Neural crest cell (in vitro differentiated cells): Measurements from ENCODE around the gene L3MBTL4. TPM values are rescaled to one million over a fixed set of nuclear protein-coding genes. Genes with fewer than 3 reads are reported as not detected.

Source experiments
- DNase-seq: peaks from one replicate; pipeline ENCODE4 v3.0.0; 2021; ENCODE audit warnings: low read depth, mixed read lengths, low spot score
- H3K27ac Mint-ChIP-seq: one replicate; pipeline ENCODE4 v1.8.0; 2021; ENCODE audit warnings: mild to moderate bottlenecking, mixed read lengths; ENCODE audit not compliant: unreplicated experiment
- H3K27me3 Mint-ChIP-seq: 2 replicates; pipeline ENCODE4 v1.8.0; 2021; ENCODE audit warnings: low read depth, mild to moderate bottlenecking, mixed read lengths
- H3K36me3 Mint-ChIP-seq: 2 replicates; pipeline ENCODE4 v1.8.0; 2021; ENCODE audit warnings: low read depth, mild to moderate bottlenecking, mixed read lengths
- H3K4me1 Mint-ChIP-seq: 2 replicates; pipeline ENCODE4 v1.8.0; 2021; ENCODE audit warnings: mixed read lengths
- H3K4me3 Mint-ChIP-seq: one replicate; pipeline ENCODE4 v1.8.0; 2021; ENCODE audit warnings: mild to moderate bottlenecking, mixed read lengths
- H3K9me3 Mint-ChIP-seq: 2 replicates; pipeline ENCODE4 v1.8.0; 2021; ENCODE audit warnings: mixed read lengths
- total RNA-seq: library from RNA; stranded (reverse); gene quantifications from 2 replicates; pipeline ENCODE4 v1.2.1, GENCODE V29; 2021
- TF ChIP-seq, protein P1 (sequence below): fragments of 200-600 bp; sonication (generic); conservative IDR thresholded peaks from 2 replicates; pipeline ENCODE4 v1.5.0; 2021; ENCODE audit warnings: antibody characterized with exemption, mild to moderate bottlenecking

The L3MBTL4 gene
- total RNA-seq, 1 donor from 2014 or later, result 0.65 TPM

DNA sequence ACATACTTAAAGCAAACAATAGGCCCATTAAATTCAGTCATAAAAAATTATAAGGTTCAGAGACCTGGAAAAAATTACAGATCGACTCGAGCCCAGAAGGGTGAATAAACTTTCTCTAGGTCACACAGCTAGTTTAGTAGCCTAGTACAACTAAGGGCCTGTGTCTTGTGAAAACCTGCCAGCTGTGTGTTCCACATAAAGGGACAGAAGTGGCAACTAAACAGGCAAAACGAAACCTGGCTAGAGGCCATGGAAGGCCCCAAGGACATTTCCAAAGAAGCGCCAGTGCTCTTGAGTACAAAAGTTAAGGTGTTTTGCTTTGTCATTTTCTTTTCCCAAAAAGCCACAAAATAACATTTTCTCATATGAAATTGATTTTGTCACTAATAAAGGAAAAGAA, 164.9 kb downstream of the L3MBTL4 start:
- H3K9me3 Mint-ChIP-seq, result no peaks in the 10 kb centered on the region
- no peak for DNase-seq
- H3K36me3 Mint-ChIP-seq, result no peaks in the 10 kb centered on the region
- TF ChIP-seq, protein P1, sequence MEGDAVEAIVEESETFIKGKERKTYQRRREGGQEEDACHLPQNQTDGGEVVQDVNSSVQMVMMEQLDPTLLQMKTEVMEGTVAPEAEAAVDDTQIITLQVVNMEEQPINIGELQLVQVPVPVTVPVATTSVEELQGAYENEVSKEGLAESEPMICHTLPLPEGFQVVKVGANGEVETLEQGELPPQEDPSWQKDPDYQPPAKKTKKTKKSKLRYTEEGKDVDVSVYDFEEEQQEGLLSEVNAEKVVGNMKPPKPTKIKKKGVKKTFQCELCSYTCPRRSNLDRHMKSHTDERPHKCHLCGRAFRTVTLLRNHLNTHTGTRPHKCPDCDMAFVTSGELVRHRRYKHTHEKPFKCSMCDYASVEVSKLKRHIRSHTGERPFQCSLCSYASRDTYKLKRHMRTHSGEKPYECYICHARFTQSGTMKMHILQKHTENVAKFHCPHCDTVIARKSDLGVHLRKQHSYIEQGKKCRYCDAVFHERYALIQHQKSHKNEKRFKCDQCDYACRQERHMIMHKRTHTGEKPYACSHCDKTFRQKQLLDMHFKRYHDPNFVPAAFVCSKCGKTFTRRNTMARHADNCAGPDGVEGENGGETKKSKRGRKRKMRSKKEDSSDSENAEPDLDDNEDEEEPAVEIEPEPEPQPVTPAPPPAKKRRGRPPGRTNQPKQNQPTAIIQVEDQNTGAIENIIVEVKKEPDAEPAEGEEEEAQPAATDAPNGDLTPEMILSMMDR, result no peak
- no peak overlapping the region for H3K4me3 Mint-ChIP-seq
- H3K4me1 Mint-ChIP-seq, result peaks cover 4% of the 10 kb centered on the region
- no peak overlapping the region for H3K27ac Mint-ChIP-seq
- H3K27me3 Mint-ChIP-seq, result no peaks in the 10 kb centered on the region

DNA sequence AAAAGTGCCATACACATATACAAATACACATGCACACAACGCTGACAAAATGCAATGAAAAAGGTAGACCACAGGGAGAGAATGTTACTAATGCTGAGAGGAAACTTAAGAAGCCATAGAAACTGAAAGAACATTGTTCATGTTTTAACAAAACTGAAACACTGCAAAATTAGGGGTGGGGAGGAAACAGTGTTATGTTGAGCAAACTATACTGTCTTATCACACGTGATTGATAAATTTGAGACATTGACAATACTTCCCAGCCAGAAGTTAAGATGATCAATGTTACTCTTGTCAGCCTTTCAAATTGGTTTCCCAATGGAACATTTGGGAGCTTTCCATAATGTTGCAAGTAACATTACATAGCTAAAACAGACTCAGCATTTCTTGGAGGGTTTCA, 165.5 kb downstream of the L3MBTL4 start:
- Mint-ChIP-seq H3K4me3 (no peak overlapping the region), H3K27me3 (no peaks in the 10 kb centered on the region), H3K36me3 (no peaks in the 10 kb centered on the region), H3K27ac (no peak overlapping the region), H3K4me1 (no peaks in the 10 kb centered on the region), H3K9me3 (no peaks in the 10 kb centered on the region)
- DNase-seq, result no peak
- TF ChIP-seq, protein P1, result no peak

DNA sequence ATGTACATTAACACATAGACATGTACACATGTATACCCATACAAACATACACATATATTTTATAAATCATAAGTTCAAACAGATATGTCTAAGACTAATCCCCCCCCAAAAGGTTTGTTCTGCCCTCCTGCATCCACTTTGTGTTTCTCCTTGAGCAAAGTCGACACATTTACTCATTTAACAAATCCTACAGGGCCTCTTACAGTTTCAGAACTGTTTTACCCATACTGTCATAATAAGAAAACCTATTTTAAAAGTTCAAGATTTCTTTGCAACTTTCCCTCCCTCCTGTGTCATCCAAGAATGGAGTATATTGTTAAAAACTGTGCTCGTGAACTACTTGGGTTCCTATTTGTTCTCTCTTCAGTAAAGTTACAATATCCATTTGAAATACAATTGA, 166.7 kb downstream of the L3MBTL4 start:
- no peak overlapping the region for H3K27ac Mint-ChIP-seq
- no peaks in the 10 kb centered on the region for H3K4me1 Mint-ChIP-seq
- H3K9me3 Mint-ChIP-seq, result no peaks in the 10 kb centered on the region
- TF ChIP-seq, protein P1, result no peak
- no peaks in the 10 kb centered on the region for H3K27me3 Mint-ChIP-seq
- H3K4me3 Mint-ChIP-seq, result no peak overlapping the region
- DNase-seq, result no peak
- H3K36me3 Mint-ChIP-seq, result no peaks in the 10 kb centered on the region

DNA sequence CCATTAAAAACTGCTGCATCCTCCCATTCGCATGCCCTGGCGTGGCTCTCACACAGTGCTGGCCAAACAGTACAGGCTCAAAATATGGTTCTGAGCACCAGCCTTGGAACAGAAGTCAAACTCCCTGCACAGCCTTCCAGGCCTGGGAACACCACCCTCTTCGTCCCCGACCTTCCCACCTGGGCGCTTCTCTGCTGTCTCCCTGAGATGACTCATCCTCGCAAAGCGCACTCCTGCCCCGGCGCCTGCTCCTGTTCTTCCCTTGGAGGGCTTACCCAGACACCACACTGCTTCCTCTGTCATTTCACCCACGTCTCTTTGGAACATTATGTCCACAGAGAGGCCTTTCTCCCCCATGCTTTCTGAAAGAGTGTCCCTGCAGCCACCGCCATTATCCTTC, 172.7 kb downstream of the L3MBTL4 start:
- DNase-seq, result no peak
- H3K27me3 Mint-ChIP-seq, result no peaks in the 10 kb centered on the region
- H3K4me3 Mint-ChIP-seq, result no peak overlapping the region
- peaks cover 3% of the 10 kb centered on the region for H3K9me3 Mint-ChIP-seq
- H3K27ac Mint-ChIP-seq, result no peak overlapping the region
- TF ChIP-seq, protein P1, result no peak
- H3K36me3 Mint-ChIP-seq, result no peaks in the 10 kb centered on the region
- H3K4me1 Mint-ChIP-seq, result peaks cover 4% of the 10 kb centered on the region

DNA sequence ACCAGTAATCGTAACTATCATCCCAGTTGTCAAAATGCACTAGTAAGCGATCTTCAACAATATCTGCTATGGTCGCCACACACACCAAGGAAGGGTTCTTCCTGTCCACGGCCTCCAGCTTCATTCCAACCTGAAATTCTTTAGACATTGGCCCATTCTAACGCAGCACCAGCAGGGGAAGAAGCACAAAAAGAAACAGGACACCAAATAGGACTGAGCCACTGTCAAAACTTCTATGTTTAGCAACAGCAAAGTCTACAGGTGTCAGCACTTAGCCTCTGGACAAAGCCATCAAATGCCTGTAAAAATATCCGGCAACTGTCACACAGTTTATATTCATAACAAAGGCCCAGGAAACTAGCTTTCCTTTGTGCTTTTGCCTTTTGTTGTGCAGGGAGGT, 175.0 kb downstream of the L3MBTL4 start:
- TF ChIP-seq, protein P1, result no peak
- no peak overlapping the region for H3K27ac Mint-ChIP-seq
- DNase-seq, result no peak
- H3K4me1 Mint-ChIP-seq, result peaks cover 4% of the 10 kb centered on the region
- peaks cover 5% of the 10 kb centered on the region for H3K9me3 Mint-ChIP-seq
- H3K36me3 Mint-ChIP-seq, result no peaks in the 10 kb centered on the region
- no peaks in the 10 kb centered on the region for H3K27me3 Mint-ChIP-seq
- H3K4me3 Mint-ChIP-seq, result no peak overlapping the region

DNA sequence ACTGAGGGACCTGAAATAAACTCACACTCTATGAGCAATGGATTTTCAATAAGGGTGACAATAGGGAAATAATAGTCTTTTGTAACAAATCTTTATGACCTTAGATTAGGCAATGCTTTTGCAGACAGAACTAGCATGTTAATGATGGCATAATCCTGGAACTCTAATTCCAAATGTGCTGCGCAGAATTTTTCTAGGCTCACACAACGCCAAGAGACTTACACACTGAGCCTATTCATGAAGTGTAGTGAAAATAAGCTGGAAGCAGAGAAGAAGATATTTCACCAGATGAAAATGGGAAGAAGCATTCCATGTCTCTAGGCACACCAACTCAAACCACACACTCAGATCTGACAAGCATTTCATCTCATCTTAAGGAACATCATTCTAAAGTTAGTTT, 178.5 kb downstream of the L3MBTL4 start:
- H3K36me3 Mint-ChIP-seq, result peaks cover 2% of the 10 kb centered on the region
- TF ChIP-seq, protein P1, result no peak
- no peaks in the 10 kb centered on the region for H3K27me3 Mint-ChIP-seq
- H3K4me3 Mint-ChIP-seq, result no peak overlapping the region
- H3K27ac Mint-ChIP-seq, result no peak overlapping the region
- peaks cover 9% of the 10 kb centered on the region for H3K9me3 Mint-ChIP-seq
- peaks cover 4% of the 10 kb centered on the region for H3K4me1 Mint-ChIP-seq
- no peak for DNase-seq
